ENCODE data around the gene IPO9.

Gene IPO9

DNA sequence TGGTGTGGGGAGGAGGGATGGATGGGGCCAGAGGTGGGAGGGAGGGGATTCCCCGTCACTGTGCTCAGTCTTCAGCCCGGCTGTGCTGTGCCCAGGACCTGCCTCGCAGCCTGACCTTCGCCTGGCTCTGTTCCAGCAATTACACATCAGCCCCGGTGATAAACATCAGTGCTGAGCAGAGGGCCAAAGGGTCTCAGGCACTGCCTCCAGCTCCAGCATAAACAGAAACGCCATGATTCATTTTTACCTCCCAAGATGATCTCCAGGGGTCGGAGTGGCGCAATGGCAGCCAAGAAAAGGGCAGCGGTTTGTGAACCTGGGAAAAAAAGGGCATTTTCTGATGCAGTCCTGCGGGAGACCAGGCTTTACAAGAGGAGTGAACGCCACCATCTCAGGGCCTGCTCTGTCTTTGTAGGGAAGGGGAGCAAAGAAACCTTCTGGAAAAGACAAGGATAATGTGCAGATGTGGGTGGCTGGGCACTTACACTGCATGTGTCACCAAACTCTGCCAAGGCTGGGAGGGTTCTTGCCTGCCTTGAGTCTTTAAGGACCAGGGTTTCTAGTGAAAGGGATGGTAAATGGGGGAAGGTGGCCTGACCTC is 87.8 kb downstream of the IPO9 start:
- H3K9ac ChIP-seq (ENCODE audit: low read length), result peak overlapping the region; percentile 28
- H3K27me3 ChIP-seq (ENCODE audit: control insufficient read depth in 1 of 2, insufficient read depth in 2 of 2, low read length in 2 of 2), result no peaks in the 10 kb centered on the region
- H3K4me3 ChIP-seq (ENCODE audit: low read depth in 1 of 2, low read length in 2 of 2), result peak overlapping the region in 1 of 2 donors; percentile 43
- peaks cover 7% of the 10 kb centered on the region for H3K36me3 ChIP-seq (ENCODE audit: insufficient read depth, low read length)
- peaks cover 96% of the 10 kb centered on the region for H3K4me1 ChIP-seq (ENCODE audit: insufficient read depth, low read length)
- peak overlapping the region; percentile 79 for H3K27ac ChIP-seq (ENCODE audit: low read depth, low read length)
- no peaks in the 10 kb centered on the region for H3K9me3 ChIP-seq (ENCODE audit: low read length)

DNA sequence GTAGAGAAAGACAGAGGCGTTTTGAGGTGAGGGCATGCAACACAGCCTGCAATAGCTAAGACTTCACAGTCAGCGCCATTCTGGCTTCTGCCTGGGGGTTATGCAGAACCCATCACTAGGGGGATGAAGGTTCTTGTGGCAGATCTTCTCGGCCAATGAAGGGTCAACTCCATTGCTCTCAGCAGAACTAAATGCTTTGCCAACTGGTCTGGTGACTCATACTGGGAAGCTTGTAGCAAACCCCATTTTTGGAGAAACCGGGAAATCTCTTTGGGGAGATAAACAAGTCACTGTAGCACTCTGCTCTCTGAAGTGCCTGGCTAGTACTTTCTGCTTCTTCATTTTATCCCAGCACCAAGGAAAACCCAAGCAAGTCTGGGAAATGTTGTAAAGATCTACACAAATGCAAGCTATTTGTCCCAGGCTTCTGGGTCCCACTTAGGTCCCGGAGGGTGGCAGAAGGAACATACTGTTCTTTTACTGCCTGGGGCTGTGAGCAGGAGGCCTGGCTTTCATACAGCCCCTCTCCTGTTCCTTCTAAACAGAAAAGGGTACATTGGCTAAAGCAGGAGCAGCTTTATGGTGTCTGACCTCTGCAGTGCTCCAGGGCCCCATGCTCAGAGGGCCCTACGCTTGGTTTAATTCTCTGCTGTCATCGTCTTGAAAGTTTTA is 88.5 kb downstream of the IPO9 start:
- H3K36me3 ChIP-seq (ENCODE audit: insufficient read depth, low read length), result peaks cover 6% of the 10 kb centered on the region
- H3K27me3 ChIP-seq (ENCODE audit: control insufficient read depth in 1 of 2, insufficient read depth in 2 of 2, low read length in 2 of 2), result no peaks in the 10 kb centered on the region
- peak overlapping the region; percentile 34 to 43 for H3K4me3 ChIP-seq (ENCODE audit: low read depth in 1 of 2, low read length in 2 of 2)
- peak overlapping the region; percentile 79 for H3K27ac ChIP-seq (ENCODE audit: low read depth, low read length)
- peaks cover 94% of the 10 kb centered on the region for H3K4me1 ChIP-seq (ENCODE audit: insufficient read depth, low read length)
- H3K9ac ChIP-seq (ENCODE audit: low read length), result peak overlapping the region; percentile 50
- no peaks in the 10 kb centered on the region for H3K9me3 ChIP-seq (ENCODE audit: low read length)

DNA sequence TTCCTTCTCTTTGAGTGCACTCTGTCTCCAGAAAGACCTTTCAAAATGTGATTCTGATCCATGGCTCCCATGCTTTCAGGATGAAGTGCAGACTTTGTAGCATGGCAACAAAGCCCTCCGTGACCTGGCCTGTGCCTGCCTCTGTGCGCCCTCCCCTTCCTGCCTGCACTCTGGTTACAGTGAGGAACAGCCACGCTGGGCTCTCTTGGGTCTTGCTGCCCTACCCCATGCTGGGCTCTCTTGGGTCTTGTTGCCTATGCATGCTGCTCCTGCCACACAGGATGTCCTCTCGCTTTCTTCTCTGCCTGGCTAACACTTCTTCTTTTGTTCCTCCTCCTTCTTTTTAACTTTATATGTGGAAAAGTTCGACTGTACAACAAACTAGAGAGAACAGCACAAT is 89.4 kb downstream of the IPO9 start:
- Histone ChIP-seq H3K36me3 (ENCODE audit: insufficient read depth, low read length) (peaks cover 6% of the 10 kb centered on the region), H3K4me3 (ENCODE audit: low read depth in 1 of 2, low read length in 2 of 2) (peak overlapping the region; percentile 34 to 43), H3K9ac (ENCODE audit: low read length) (peak overlapping the region; percentile 50), H3K27me3 (ENCODE audit: control insufficient read depth in 1 of 2, insufficient read depth in 2 of 2, low read length in 2 of 2) (no peaks in the 10 kb centered on the region), H3K4me1 (ENCODE audit: insufficient read depth, low read length) (peaks cover 94% of the 10 kb centered on the region), H3K9me3 (ENCODE audit: low read length) (no peaks in the 10 kb centered on the region), H3K27ac (ENCODE audit: low read depth, low read length) (peak overlapping the region; percentile 79)

DNA sequence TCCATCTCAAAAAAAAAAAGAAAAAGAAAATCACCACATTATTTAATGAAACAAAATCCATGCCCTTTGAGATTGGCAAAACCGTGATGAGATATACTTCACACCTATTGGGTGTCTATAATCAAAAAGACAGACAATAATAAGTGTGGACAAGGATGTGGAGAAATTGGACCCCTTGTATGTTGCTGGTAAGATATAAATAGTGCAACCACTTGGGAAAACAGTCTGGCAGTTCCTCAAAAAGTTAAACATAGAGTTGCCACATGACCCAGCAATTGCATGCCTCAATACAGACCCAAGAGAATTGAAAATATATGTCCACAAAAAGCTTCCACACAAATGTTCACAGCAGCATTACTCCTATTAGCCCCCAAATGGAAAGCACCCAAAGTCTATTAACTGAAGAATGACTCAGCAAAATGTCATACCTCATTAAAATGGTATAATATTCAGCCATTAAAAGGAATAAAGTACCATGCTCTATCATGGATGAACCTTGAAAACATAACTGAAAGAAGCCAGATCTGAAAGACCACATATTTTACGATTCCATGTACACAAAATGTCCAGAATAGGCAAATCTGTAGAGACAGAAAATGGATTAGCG is 93.1 kb downstream of the IPO9 start:
- peaks cover 74% of the 10 kb centered on the region for H3K4me1 ChIP-seq (ENCODE audit: insufficient read depth, low read length)
- H3K27me3 ChIP-seq (ENCODE audit: control insufficient read depth in 1 of 2, insufficient read depth in 2 of 2, low read length in 2 of 2), result no peaks in the 10 kb centered on the region
- no peak overlapping the region for H3K9ac ChIP-seq (ENCODE audit: low read length)
- no peaks in the 10 kb centered on the region for H3K9me3 ChIP-seq (ENCODE audit: low read length)
- peaks cover 11% of the 10 kb centered on the region for H3K36me3 ChIP-seq (ENCODE audit: insufficient read depth, low read length)
- no peak overlapping the region for H3K27ac ChIP-seq (ENCODE audit: low read depth, low read length)
- H3K4me3 ChIP-seq (ENCODE audit: low read depth in 1 of 2, low read length in 2 of 2), result no peak overlapping the region

DNA sequence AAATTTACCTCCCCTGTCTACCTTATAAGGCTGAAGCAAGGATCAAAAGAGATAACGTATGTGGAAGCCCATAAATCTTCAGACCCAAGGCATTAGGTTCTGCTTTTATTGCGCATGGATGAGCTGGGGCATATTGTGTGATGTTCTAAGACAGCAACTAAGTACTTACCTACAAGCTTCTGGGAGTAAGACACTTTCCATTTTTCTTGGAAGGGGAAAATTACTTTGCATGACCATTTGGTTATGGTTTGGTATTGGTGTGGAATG is 96.3 kb downstream of the IPO9 start:
- peaks cover 26% of the 10 kb centered on the region for H3K36me3 ChIP-seq (ENCODE audit: insufficient read depth, low read length)
- no peak overlapping the region for H3K9ac ChIP-seq (ENCODE audit: low read length)
- H3K4me1 ChIP-seq (ENCODE audit: insufficient read depth, low read length), result peaks cover 55% of the 10 kb centered on the region
- H3K27me3 ChIP-seq (ENCODE audit: control insufficient read depth in 1 of 2, insufficient read depth in 2 of 2, low read length in 2 of 2), result no peaks in the 10 kb centered on the region
- H3K4me3 ChIP-seq (ENCODE audit: low read depth in 1 of 2, low read length in 2 of 2), result no peak overlapping the region
- H3K27ac ChIP-seq (ENCODE audit: low read depth, low read length), result peak overlapping the region; percentile 54
- no peaks in the 10 kb centered on the region for H3K9me3 ChIP-seq (ENCODE audit: low read length)

DNA sequence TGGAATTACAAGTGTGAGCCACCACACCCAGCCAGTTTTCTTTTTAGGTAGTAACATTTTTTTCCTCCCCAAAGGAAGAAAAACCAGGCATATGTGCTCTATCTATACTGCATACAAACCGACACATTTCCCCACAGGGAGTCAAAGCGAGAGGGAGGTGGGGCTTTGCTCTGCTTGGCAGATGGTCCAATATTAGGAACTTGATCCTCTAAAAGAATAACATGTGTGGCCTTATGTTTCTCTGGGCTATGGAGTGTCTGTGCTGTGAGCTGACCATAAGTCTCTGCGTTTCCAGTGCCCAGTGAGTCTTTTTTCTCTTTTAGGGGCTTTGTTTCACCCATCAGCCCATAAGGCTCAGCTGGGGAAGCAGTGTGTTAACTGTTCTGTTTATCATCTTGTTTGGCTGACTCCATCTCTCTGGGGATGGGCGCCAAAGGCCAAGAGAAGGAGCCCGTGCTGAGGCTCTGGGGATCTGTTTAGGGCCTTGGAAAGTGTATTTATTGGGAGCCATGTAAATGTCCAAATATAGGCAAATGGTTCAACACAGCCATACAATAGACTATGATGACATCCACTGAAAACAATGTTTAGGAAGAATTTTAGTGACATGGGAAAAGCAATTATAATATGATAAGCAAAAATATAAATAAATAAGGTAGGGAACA is 97.2 kb downstream of the IPO9 start:
- Histone ChIP-seq H3K27me3 (ENCODE audit: control insufficient read depth in 1 of 2, insufficient read depth in 2 of 2, low read length in 2 of 2) (no peaks in the 10 kb centered on the region), H3K36me3 (ENCODE audit: insufficient read depth, low read length) (peaks cover 35% of the 10 kb centered on the region), H3K27ac (ENCODE audit: low read depth, low read length) (peak overlapping the region; percentile 54), H3K4me3 (ENCODE audit: low read depth in 1 of 2, low read length in 2 of 2) (no peak overlapping the region), H3K4me1 (ENCODE audit: insufficient read depth, low read length) (peaks cover 51% of the 10 kb centered on the region), H3K9ac (ENCODE audit: low read length) (peak overlapping the region; percentile 36), H3K9me3 (ENCODE audit: low read length) (no peaks in the 10 kb centered on the region)

DNA sequence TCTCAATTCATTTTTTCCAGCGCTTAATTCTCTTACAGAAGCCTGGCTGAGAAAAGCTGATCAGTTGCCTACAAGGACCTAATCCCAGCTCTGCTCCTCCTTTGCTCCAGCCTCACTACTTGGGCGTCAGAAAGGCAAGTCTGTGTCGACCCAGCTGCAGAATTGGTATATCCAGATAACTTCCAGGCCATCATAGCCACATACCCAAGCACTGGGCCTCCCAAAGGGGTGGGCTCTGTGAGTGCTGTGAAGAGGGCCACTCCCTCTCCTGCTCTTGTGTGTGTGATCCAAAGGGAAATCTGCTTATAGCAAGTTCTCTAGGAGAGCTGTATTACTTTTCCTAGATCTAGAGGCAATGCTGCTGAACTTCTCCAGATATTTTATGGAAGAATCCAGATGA is 99.3 kb downstream of the IPO9 start:
- Histone ChIP-seq H3K4me3 (ENCODE audit: low read depth in 1 of 2, low read length in 2 of 2) (no peak overlapping the region), H3K9me3 (ENCODE audit: low read length) (no peaks in the 10 kb centered on the region), H3K27ac (ENCODE audit: low read depth, low read length) (no peak overlapping the region), H3K36me3 (ENCODE audit: insufficient read depth, low read length) (peaks cover 37% of the 10 kb centered on the region), H3K27me3 (ENCODE audit: control insufficient read depth in 1 of 2, insufficient read depth in 2 of 2, low read length in 2 of 2) (no peaks in the 10 kb centered on the region), H3K9ac (ENCODE audit: low read length) (no peak overlapping the region), H3K4me1 (ENCODE audit: insufficient read depth, low read length) (peaks cover 51% of the 10 kb centered on the region)

DNA sequence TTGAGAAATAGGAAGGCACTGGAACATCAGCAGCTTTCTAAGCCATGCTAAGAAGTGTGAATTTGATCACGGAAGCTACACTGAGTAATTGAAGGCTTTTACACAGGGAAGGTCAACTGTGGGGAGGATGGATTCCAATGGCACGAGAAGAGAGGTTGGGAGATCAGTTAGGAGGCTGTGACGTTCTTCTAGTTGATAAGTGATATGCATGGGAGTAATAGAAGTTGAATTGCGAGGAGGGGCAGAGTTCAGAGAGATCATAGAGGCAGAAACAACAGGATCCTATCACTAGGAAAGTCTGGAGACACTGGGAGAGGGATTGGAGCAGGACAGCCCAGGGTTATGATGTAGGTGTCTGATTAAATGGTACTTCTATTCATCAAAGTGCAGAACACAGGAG is 101.2 kb downstream of the IPO9 start:
- peak overlapping the region; percentile 39 for H3K27ac ChIP-seq (ENCODE audit: low read depth, low read length)
- no peak overlapping the region for H3K4me3 ChIP-seq (ENCODE audit: low read depth in 1 of 2, low read length in 2 of 2)
- H3K9ac ChIP-seq (ENCODE audit: low read length), result no peak overlapping the region
- peaks cover 61% of the 10 kb centered on the region for H3K4me1 ChIP-seq (ENCODE audit: insufficient read depth, low read length)
- no peaks in the 10 kb centered on the region for H3K27me3 ChIP-seq (ENCODE audit: control insufficient read depth in 1 of 2, insufficient read depth in 2 of 2, low read length in 2 of 2)
- H3K36me3 ChIP-seq (ENCODE audit: insufficient read depth, low read length), result peaks cover 40% of the 10 kb centered on the region
- H3K9me3 ChIP-seq (ENCODE audit: low read length), result no peaks in the 10 kb centered on the region

DNA sequence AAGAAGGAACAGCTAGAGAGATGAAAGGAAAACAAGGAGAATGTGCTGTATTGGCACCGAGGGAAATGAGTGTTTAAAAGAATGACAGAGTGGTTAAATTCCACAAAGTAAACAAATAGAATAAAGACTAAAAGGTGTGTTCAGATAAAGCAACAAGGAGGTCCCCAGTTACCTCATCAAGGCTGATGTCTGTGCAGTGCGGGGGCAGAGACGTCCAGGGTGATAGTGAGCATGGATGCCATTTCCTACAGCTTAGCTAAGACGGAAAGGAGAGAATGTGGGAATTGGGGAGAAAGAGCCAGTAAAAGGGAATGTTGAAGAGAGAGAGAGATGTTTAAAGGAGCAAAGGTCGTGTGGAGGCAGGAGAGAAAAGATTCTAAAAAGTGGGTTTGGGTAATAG is 101.8 kb downstream of the IPO9 start:
- Histone ChIP-seq H3K36me3 (ENCODE audit: insufficient read depth, low read length) (peaks cover 37% of the 10 kb centered on the region), H3K27ac (ENCODE audit: low read depth, low read length) (peak overlapping the region; percentile 39), H3K9me3 (ENCODE audit: low read length) (no peaks in the 10 kb centered on the region), H3K9ac (ENCODE audit: low read length) (no peak overlapping the region), H3K4me1 (ENCODE audit: insufficient read depth, low read length) (peaks cover 60% of the 10 kb centered on the region), H3K4me3 (ENCODE audit: low read depth in 1 of 2, low read length in 2 of 2) (no peak overlapping the region), H3K27me3 (ENCODE audit: control insufficient read depth in 1 of 2, insufficient read depth in 2 of 2, low read length in 2 of 2) (no peaks in the 10 kb centered on the region)
